Caco-2 (cell line): ENCODE results near the gene RIC8A. TPM values are rescaled to one million over a fixed set of nuclear protein-coding genes. Genes with fewer than 3 reads are reported as not detected.
A peak's percentile ranks its signal among the peaks of the same experiment; 100 is the strongest.

Source experiments
- BruUV-seq: library from RNA; stranded (reverse); fragments of 400-500 nt; replicated peaks from 2 replicates; lab custom pipeline; 2021; lab: Mats Ljungman, UMichigan
- CTCF ChIA-PET: fragments of 300-600 bp; sonication (Branson Sonifier 250); formaldehyde crosslinking; loops from one replicate; lab custom pipeline; 2022; ENCODE audit warnings: antibody characterized with exemption; lab: Charles Lee
- POLR2A ChIA-PET: fragments of 300-600 bp; sonication (Branson Sonifier 250); formaldehyde crosslinking; loops from one replicate; lab custom pipeline; 2022; ENCODE audit warnings: antibody characterized with exemption; lab: Charles Lee
- DNase-seq, 2 experiments: peaks; one replicate each; pipeline versions ENCODE4 v3.0.0 to v3.0.0-alpha.2; 2020 to 2022
- H3K27me3 ChIP-seq: replicated peaks from 2 replicates; pipeline ENCODE4 v1.6.0; 2011; ENCODE audit warnings: low read length; ENCODE audit not compliant: control insufficient read depth, insufficient read depth
- H3K36me3 ChIP-seq: 2 replicates; pipeline ENCODE4 v1.5.1; 2011; ENCODE audit warnings: low read length; ENCODE audit not compliant: control insufficient read depth, insufficient read depth
- H3K4me1 ChIP-seq: fragments of 250-450 bp; sonication (Bioruptor Pico); 2 replicates; pipeline ENCODE4 v1.5.1; 2020; ENCODE audit warnings: mild to moderate bottlenecking
- H3K4me3 ChIP-seq: 2 replicates; pipeline ENCODE4 v1.5.1; 2011; ENCODE audit warnings: low read depth, mild to moderate bottlenecking, control low read depth, low read length
- H3K9me3 ChIP-seq: fragments of 250-450 bp; sonication (Bioruptor Pico); 2 replicates; pipeline ENCODE4 v1.5.1; 2020; ENCODE audit warnings: mild to moderate bottlenecking, moderate library complexity
- H3K27ac Mint-ChIP-seq: one replicate; pipeline ENCODE4 v1.8.0; 2022; ENCODE audit warnings: mixed read lengths; ENCODE audit not compliant: unreplicated experiment
- H3K27me3 Mint-ChIP-seq: one replicate; pipeline ENCODE4 v1.8.0; 2022; ENCODE audit warnings: mixed read lengths; ENCODE audit not compliant: insufficient read depth, unreplicated experiment
- H3K36me3 Mint-ChIP-seq: one replicate; pipeline ENCODE4 v1.8.0; 2022; ENCODE audit warnings: mild to moderate bottlenecking, mixed read lengths; ENCODE audit not compliant: insufficient read depth, unreplicated experiment
- H3K4me1 Mint-ChIP-seq: one replicate; pipeline ENCODE4 v1.8.0; 2022; ENCODE audit warnings: low read depth, mixed read lengths; ENCODE audit not compliant: unreplicated experiment
- H3K4me3 Mint-ChIP-seq: one replicate; pipeline ENCODE4 v1.8.0; 2022; ENCODE audit warnings: mild to moderate bottlenecking, moderate library complexity, mixed read lengths; ENCODE audit not compliant: unreplicated experiment
- H3K9me3 Mint-ChIP-seq: one replicate; pipeline ENCODE4 v1.8.0; 2022; ENCODE audit warnings: mixed read lengths; ENCODE audit not compliant: unreplicated experiment
- CTCF ChIP-seq, 2 experiments: fragments of 200-600 bp in 1 of 2; IDR thresholded peaks; 1 replicate in 1 of 2; 2 replicates in 1 of 2; pipeline versions ENCODE4 v1.5.1 to v1.8.0; 2011 to 2022; ENCODE audit warnings: antibody characterized with exemption in 1 of 2, control low read depth in 1 of 2, inconsistent platforms in 1 of 2, low read depth in 1 of 2, low read length in 1 of 2, mild to moderate bottlenecking in 1 of 2, moderate library complexity in 1 of 2; ENCODE audit not compliant: insufficient read depth in 1 of 2, severe bottlenecking in 1 of 2, unreplicated experiment in 1 of 2
- intact Hi-C: fragments of 100-400 bp; cut with micrococcal nuclease; formaldehyde crosslinking; loops from one replicate; pipeline ENCODE4 v1.10.0; 2022; ENCODE audit not compliant: unreplicated experiment
- total RNA-seq: library from RNA; stranded (reverse); gene quantifications from 2 replicates; pipeline ENCODE4 v1.2.3, GENCODE V29; 2022

The RIC8A gene
- total RNA-seq, 1 experiment from 2014 or later, result 97.1 TPM

- no peak overlapping the region for H3K4me3 Mint-ChIP-seq
- Histone ChIP-seq H3K4me1 (no peaks in the 10 kb centered on the region), H3K9me3 (no peaks in the 10 kb centered on the region), H3K36me3 (no peaks in the 10 kb centered on the region; the same call in none of the 2 replicates), H3K27me3 (no peaks in the 10 kb centered on the region), H3K4me3 (no peak overlapping the region)
- H3K27me3 Mint-ChIP-seq, result no peaks in the 10 kb centered on the region
- peak in 1 of 2 experiments; percentile 31 for DNase-seq
- TF ChIP-seq CTCF (IDR thresholded peaks at IDR 0.05; ENCODE audit: insufficient read depth in 1 of 2, low read depth in 1 of 2, low read length in 1 of 2, severe bottlenecking in 1 of 2, unreplicated experiment in 1 of 2), result no peak
- BruUV-seq, result no TSS peak
- peaks cover 27% of the 10 kb centered on the region for H3K36me3 Mint-ChIP-seq
- H3K4me1 Mint-ChIP-seq, result no peaks in the 10 kb centered on the region
- peak overlapping the region; percentile 34 for H3K27ac Mint-ChIP-seq
- intact Hi-C loops, result no loop called here
- no peaks in the 10 kb centered on the region for H3K9me3 Mint-ChIP-seq
- ChIA-PET CTCF (no interaction called here), POLR2A (no interaction called here)
Measured at GRCh38 chr11:199004-199581, 8.4 kb upstream of the RIC8A start.

GRCh38 chr11:199782-200181 lies 7.7 kb upstream of the RIC8A start:
- H3K4me1 ChIP-seq, result no peaks in the 10 kb centered on the region
- peak; percentile 4 to 37 for DNase-seq
- Mint-ChIP-seq H3K9me3 (no peaks in the 10 kb centered on the region), H3K36me3 (peaks cover 28% of the 10 kb centered on the region), H3K27me3 (no peaks in the 10 kb centered on the region), H3K4me1 (no peaks in the 10 kb centered on the region), H3K27ac (no peak overlapping the region), H3K4me3 (no peak overlapping the region)
- no peaks in the 10 kb centered on the region; the same call in none of the 2 replicates for H3K36me3 ChIP-seq
- ChIA-PET CTCF (no interaction called here), POLR2A (no interaction called here)
- intact Hi-C loops, result no loop called here
- H3K4me3 ChIP-seq, result no peak overlapping the region
- BruUV-seq, result no TSS peak
- TF ChIP-seq CTCF (IDR thresholded peaks at IDR 0.05; ENCODE audit: insufficient read depth in 1 of 2, low read depth in 1 of 2, low read length in 1 of 2, severe bottlenecking in 1 of 2, unreplicated experiment in 1 of 2), result no peak
- H3K27me3 ChIP-seq, result no peaks in the 10 kb centered on the region
- no peaks in the 10 kb centered on the region for H3K9me3 ChIP-seq

DNA sequence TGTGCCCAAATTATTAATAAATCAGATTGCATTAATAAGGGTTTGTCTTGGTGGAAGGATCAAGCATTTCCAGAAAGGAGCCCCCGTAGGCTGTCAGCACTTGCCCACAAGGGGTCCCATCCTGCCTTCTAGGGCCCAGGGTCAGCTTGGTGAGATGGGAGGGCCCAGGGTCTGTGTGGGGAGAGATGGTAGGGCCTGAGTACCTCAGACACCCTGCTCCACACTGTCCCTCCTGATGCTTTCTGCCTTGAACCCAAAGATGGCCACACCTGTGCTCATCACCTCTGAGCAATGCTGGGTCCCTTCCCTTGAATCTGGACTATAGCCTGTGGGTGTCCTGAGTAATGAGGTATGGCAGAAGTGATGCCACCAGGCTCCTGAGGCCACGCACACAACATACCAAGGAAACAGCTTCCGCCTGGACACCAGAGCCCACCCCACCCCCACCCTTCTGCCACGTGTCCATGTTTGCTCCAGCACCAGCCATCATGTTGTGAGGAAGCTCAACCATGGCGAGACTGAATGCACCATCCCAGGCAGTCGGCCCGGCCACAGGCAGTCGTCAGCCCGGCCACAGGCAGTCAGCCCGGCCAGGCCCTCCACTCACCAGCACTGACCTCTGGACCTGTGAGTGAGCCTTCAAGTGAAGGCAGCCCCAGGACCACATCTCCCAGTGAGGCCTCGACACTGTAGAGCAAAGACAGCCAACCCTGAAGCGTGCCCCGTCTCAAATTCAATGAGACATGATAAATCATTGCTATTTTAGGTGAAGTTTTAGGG lies 7.1 kb upstream of the RIC8A start:
- no peak overlapping the region for H3K4me3 Mint-ChIP-seq
- BruUV-seq, result no TSS peak
- Histone ChIP-seq H3K36me3 (peaks cover 1% of the 10 kb centered on the region), H3K27me3 (no peaks in the 10 kb centered on the region), H3K4me1 (no peaks in the 10 kb centered on the region), H3K4me3 (no peak overlapping the region), H3K9me3 (no peaks in the 10 kb centered on the region)
- DNase-seq, result peak in 1 of 2 experiments; percentile 23
- H3K36me3 Mint-ChIP-seq, result peaks cover 28% of the 10 kb centered on the region
- CTCF ChIA-PET, result interaction anchor here (0.6 kb wide), 1 partner anchor 222 kb away, joined by 3 read pairs; no protein-coding TSS in a partner anchor
- H3K4me1 Mint-ChIP-seq, result no peaks in the 10 kb centered on the region
- intact Hi-C loops, result no loop called here
- H3K27ac Mint-ChIP-seq, result no peak overlapping the region
- POLR2A ChIA-PET, result no interaction called here
- H3K9me3 Mint-ChIP-seq, result no peaks in the 10 kb centered on the region
- no peak for TF ChIP-seq CTCF (IDR thresholded peaks at IDR 0.05; ENCODE audit: insufficient read depth in 1 of 2, low read depth in 1 of 2, low read length in 1 of 2, severe bottlenecking in 1 of 2, unreplicated experiment in 1 of 2)
- no peaks in the 10 kb centered on the region for H3K27me3 Mint-ChIP-seq
